HG03565 (cell line): Measurements from ENCODE around the gene RASA3.
A peak's percentile ranks its signal among the peaks of the same experiment; 100 is the strongest.
"Not testable (repeated sequence)": the region's sequence is repeated elsewhere in the genome, so short reads cannot be mapped to it uniquely, and the experiment has no call there.

ENCODE experiments used
- ATAC-seq: cut with Tn5 transposase; IDR thresholded peaks from one replicate; pipeline ENCODE4 v1.9.1; 2021; ENCODE audit warnings: mild to moderate bottlenecking, moderate library complexity; ENCODE audit not compliant: unreplicated experiment

The RASA3 gene

GRCh38 chr13:114157869-114158495 is 25.6 kb upstream of the RASA3 start:
- no peak for ATAC-seq

GRCh38 chr13:114155926-114156883 is 23.8 kb upstream of the RASA3 start:
- ATAC-seq, result no peak

- ATAC-seq, result no peak
Observed at GRCh38 chr13:114155320-114155719, 22.9 kb upstream of the RASA3 start.

GRCh38 chr13:114154476-114154875 is 22.1 kb upstream of the RASA3 start:
- ATAC-seq, result no peak

GRCh38 chr13:114153485-114154080 is 21.2 kb upstream of the RASA3 start:
- ATAC-seq, result no peak

GRCh38 chr13:114152831-114153371 is 20.5 kb upstream of the RASA3 start:
- no peak for ATAC-seq

- no peak for ATAC-seq
Observed at GRCh38 chr13:114152285-114152645, 19.8 kb upstream of the RASA3 start.

- ATAC-seq, result no peak
Observed at GRCh38 chr13:114151565-114152284, 19.3 kb upstream of the RASA3 start.

GRCh38 chr13:114151031-114151430 is 18.6 kb upstream of the RASA3 start:
- no peak for ATAC-seq

- no peak for ATAC-seq
Observed at GRCh38 chr13:114149774-114150740, 17.6 kb upstream of the RASA3 start.

GRCh38 chr13:114148886-114149285 is 16.5 kb upstream of the RASA3 start:
- ATAC-seq, result not testable (repeated sequence)

- peak; percentile 80 for ATAC-seq
Observed at GRCh38 chr13:114148521-114148855, 16.1 kb upstream of the RASA3 start.

GRCh38 chr13:114147803-114148520 is 15.5 kb upstream of the RASA3 start:
- ATAC-seq, result no peak

- ATAC-seq, result no peak
Observed at GRCh38 chr13:114146629-114147028, 14.2 kb upstream of the RASA3 start.

- ATAC-seq, result no peak
Observed at GRCh38 chr13:114146173-114146572, 13.8 kb upstream of the RASA3 start.

GRCh38 chr13:114145722-114146121 is 13.3 kb upstream of the RASA3 start:
- ATAC-seq, result no peak

- no peak for ATAC-seq
Observed at GRCh38 chr13:114145256-114145655, 12.8 kb upstream of the RASA3 start.

- ATAC-seq, result no peak
Observed at GRCh38 chr13:114144606-114145244, 12.3 kb upstream of the RASA3 start.
